Uterus (tissue), 4 donors: ENCODE data around the gene LYSMD1. TPM values are rescaled to one million over a fixed set of nuclear protein-coding genes. Genes with fewer than 3 reads are reported as not detected.
A peak's percentile ranks its signal among the peaks of the same experiment; 100 is the strongest.

ENCODE experiments used
- DNase-seq, 2 donors: peaks; one replicate each; pipeline ENCODE4 v3.0.0-alpha.2; 2019 to 2020
- H3K27ac ChIP-seq, 2 donors: fragments of 200-600 bp; sonication (generic); 1 replicate in 1 of 2; 2 replicates in 1 of 2; pipeline ENCODE4 v1.5.1; 2016 to 2018
- H3K27me3 ChIP-seq, 2 donors: fragments of 200-600 bp; sonication (generic); one replicate each; pipeline ENCODE4 v1.5.1; 2018 to 2019; ENCODE audit warnings: control low read depth in 1 of 2
- H3K36me3 ChIP-seq, 2 donors: fragments of 200-600 bp; sonication (generic); one replicate each; pipeline ENCODE4 v1.5.1; 2019; ENCODE audit warnings: control low read depth in 1 of 2
- H3K4me1 ChIP-seq, 2 donors: fragments of 200-600 bp; sonication (generic); one replicate each; pipeline ENCODE4 v1.5.1; 2018 to 2019; ENCODE audit warnings: control low read depth in 1 of 2
- H3K4me3 ChIP-seq, 2 donors: fragments of 200-600 bp; sonication (generic); 1 replicate in 1 of 2; 2 replicates in 1 of 2; pipeline ENCODE4 v1.5.1; 2018 to 2019; ENCODE audit warnings: mild to moderate bottlenecking in 1 of 2
- H3K9me3 ChIP-seq, 2 donors: fragments of 200-600 bp; sonication (generic); one replicate each; pipeline ENCODE4 v1.5.1; 2019; ENCODE audit warnings: control low read depth in 1 of 2
- CTCF ChIP-seq, 4 experiments: fragments of 200-600 bp in 2 of 4; fragments of 450-650 bp in 2 of 4; sonication (generic) in 2 of 4; IDR thresholded peaks; one replicate each; pipeline ENCODE4 v1.5.1; 2016 to 2019; ENCODE audit warnings: antibody characterized with exemption in 4 of 4, mild to moderate bottlenecking in 2 of 4, moderate library complexity in 1 of 4
- POLR2A ChIP-seq, 2 donors: fragments of 450-650 bp; IDR thresholded peaks; one replicate each; pipeline ENCODE4 v1.6.1; 2016; ENCODE audit warnings: antibody characterized with exemption in 2 of 2, mild to moderate bottlenecking in 1 of 2, moderate library complexity in 1 of 2
- intact Hi-C: fragments of 100-400 bp; cut with DNase I; formaldehyde crosslinking; loops from one replicate; pipeline ENCODE4 v1.15.1; 2023; ENCODE audit warnings: low total_unique reads
- total RNA-seq, 4 donors: library from RNA; depleted of rRNA in 3 of 4; stranded (reverse); fragments of >200 nt in 3 of 4; gene quantifications; one replicate each; pipeline versions ENCODE4 v1.1.0 to v1.2.4, GENCODE V29; 2014 to 2023
- donor health status: DM: yes; HTN: yes; CAD: no.

The LYSMD1 gene
- total RNA-seq, 4 donors from 2014 or later = 6.4 to 32.9 (median 11.1) TPM

DNA sequence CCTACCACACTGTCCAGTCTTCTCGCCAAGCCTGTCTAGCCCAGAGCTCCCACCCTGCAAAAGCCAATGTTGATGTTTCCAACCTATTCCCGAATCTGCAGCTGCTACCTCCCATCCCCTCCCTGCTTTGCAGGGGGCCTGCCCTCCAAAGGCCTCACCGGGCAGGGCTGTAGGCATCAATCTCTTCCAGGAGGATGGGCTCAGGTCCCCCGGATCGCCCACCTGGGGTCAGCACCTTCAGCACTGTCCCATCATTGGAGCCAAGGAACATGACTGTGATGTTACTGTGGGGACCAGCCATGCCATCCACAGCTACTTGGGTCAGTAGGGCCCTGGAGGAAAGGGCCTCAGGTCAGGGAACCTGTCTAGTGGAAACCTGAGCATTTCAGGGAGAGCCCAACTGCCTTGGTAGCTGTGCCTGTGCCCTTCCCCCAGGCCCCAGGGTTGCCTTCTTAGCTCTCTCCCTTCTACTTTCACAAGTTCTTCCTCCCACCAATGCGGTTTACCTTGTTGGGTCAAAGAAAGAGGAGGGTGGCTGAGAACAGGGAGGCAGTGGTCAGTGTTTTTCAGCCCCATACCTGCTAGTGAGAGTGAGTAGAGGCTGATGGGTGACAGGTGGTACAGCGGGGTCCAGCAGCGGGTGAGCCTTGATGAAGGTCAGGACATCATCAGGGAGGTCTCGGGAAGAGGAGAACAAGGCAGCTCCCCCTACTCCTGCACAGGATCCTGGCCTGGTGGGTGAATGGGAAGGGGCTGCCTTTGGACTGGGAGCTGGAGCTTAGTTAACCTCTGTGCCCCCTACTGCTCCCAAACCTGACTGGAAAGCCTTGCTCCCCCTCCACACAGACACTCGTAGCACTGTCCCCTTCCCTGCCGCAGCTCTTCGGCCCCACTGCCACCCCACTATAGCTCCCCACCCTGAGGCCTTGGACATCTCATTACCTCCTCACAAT lies 30.0 kb downstream of the LYSMD1 start:
- H3K36me3 ChIP-seq = no peaks in the 10 kb centered on the region
- H3K27me3 ChIP-seq = no peaks in the 10 kb centered on the region
- DNase-seq = no peak
- no peak overlapping the region for H3K4me3 ChIP-seq
- no peak overlapping the region for H3K27ac ChIP-seq
- TF ChIP-seq POLR2A (IDR thresholded peaks at IDR 0.05) = no peak
- no peak for TF ChIP-seq CTCF (IDR thresholded peaks at IDR 0.05)
- H3K9me3 ChIP-seq = no peaks in the 10 kb centered on the region
- intact Hi-C loops = no loop called here
- peaks cover 0 to 6% of the 10 kb centered on the region in 2 donors for H3K4me1 ChIP-seq

- H3K4me1 ChIP-seq = peaks cover 0 to 6% of the 10 kb centered on the region in 2 donors
- TF ChIP-seq CTCF (IDR thresholded peaks at IDR 0.05) = no peak
- TF ChIP-seq POLR2A (IDR thresholded peaks at IDR 0.05) = no peak
- intact Hi-C loops = no loop called here
- no peaks in the 10 kb centered on the region for H3K9me3 ChIP-seq
- H3K27ac ChIP-seq = no peak overlapping the region
- H3K27me3 ChIP-seq = no peaks in the 10 kb centered on the region
- no peak for DNase-seq
- no peaks in the 10 kb centered on the region for H3K36me3 ChIP-seq
- no peak overlapping the region for H3K4me3 ChIP-seq
Measured at GRCh38 chr1:151134991-151135390, 30.7 kb downstream of the LYSMD1 start.

DNA sequence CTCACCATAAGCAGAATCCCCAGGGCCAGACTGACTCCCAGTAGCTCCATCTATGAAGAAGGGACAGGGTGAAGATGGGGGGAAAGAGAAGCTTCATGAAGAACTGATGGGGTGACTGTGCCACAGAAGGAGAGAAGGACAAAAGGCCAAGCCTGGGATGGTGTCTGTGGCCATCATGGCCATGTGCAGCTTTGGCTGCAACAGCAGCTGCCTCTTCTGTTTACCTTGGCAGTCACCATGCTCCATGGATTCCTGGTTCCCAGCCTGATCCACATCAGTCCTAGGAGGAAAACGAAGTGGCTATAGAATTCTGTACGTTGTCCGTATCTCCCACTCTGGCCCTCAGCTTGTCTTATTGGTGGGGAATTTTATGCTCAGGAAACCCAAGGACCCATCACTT lies 31.3 kb downstream of the LYSMD1 start:
- H3K27me3 ChIP-seq = no peaks in the 10 kb centered on the region
- intact Hi-C loops = no loop called here
- H3K4me1 ChIP-seq = peaks cover 0 to 6% of the 10 kb centered on the region in 2 donors
- no peak overlapping the region for H3K27ac ChIP-seq
- no peaks in the 10 kb centered on the region for H3K9me3 ChIP-seq
- no peaks in the 10 kb centered on the region for H3K36me3 ChIP-seq
- TF ChIP-seq CTCF (IDR thresholded peaks at IDR 0.05) (no peak), POLR2A (IDR thresholded peaks at IDR 0.05) (no peak)
- no peak for DNase-seq
- H3K4me3 ChIP-seq = no peak overlapping the region

DNA sequence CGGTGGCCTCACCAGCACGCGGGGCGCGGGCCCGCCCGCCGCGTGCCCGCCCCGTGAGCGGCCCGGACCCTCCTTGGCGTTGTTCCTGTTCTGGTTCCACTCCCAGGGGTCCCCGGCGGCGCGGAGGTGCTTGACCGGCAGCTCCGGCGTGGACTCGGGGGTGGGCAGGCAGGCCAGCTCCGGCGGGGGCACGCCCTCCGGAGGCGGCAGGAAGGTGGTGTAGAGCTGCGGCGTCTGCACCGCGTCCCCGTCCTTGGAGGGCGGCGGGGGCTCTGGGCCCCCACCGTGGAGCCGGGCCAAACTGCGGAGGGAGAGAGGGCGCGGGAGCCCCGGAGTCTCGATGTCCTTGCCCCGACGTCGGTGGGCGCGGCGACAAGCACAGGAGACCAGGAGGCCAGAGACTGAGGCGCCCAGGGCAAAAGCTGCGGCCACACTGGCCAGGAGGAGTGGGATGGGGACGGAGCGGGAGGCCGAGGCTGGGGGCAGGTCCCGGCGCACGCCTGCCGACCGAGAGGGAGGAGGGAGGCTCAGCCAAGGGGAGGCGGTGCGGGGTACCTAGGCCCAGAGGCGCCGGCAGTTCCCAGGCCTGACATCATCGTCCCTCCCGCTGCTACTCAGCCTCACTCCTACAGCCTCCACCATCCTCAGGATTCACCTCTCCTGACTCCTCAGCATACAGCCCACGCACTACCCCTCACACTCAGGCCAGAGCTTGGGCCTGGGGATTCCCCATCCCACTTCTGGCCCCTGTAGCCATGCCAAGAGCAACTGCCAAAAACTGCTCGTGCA lies 32.5 kb downstream of the LYSMD1 start:
- Histone ChIP-seq H3K36me3 (no peaks in the 10 kb centered on the region), H3K4me3 (peak overlapping the region in 1 of 2 donors; percentile 38), H3K27ac (peak overlapping the region; percentile 77 to 94)

More for the DNA sequence above, 32.5 kb downstream of the LYSMD1 start:
- TF ChIP-seq POLR2A (IDR thresholded peaks at IDR 0.05) (peak in 1 of 2 donors; percentile 22), CTCF (IDR thresholded peaks at IDR 0.05) (peak in 2 of 4 experiments; percentile 1 to 19)
- H3K27me3 ChIP-seq = no peaks in the 10 kb centered on the region
- H3K4me1 ChIP-seq = peaks cover 0 to 6% of the 10 kb centered on the region in 2 donors
- H3K9me3 ChIP-seq = no peaks in the 10 kb centered on the region
- DNase-seq = peak; percentile 78 to 80
- intact Hi-C loops = no loop called here
